OCI-LY1 (cell line): ENCODE measurements around the gene UNCX.

Experiments used
- EZH2 ChIP-seq: fragments of 200-600 bp; sonication (generic), shearing (Covaris generic); IDR thresholded peaks from 2 replicates; pipeline ENCODE4 v1.8.0; 2017; ENCODE audit warnings: borderline replicate concordance, mixed run types, mild to moderate bottlenecking, antibody characterized with exemption, low read length, moderate library complexity, mixed read lengths
- TF ChIP-seq, protein P1 (sequence below): fragments of 200-600 bp; sonication (generic), shearing (Covaris generic); IDR thresholded peaks from 2 replicates; pipeline ENCODE4 v1.5.1; 2017; ENCODE audit warnings: mild to moderate bottlenecking, antibody characterized with exemption, low read length, moderate library complexity, mixed read lengths

DNA sequence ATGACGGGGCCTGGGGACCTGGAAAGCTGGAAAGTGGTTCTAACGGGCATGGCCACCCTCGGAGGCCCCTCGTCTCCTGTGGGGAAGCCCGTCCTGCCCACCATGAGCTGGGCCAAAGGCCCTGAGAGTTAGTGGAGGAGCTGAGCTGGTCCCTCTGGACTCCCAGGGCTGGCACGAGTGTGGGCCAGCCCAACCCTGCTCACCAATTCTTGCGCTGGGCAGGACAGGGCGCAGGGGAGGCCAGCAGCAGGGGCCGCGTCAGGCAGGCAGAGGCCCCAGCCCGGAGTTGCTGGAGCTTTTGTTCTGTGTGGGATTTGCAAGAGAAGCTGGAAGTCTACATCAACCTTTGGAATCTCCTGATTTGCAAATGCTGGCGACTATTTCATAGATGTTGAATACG, 29.8 kb downstream of the UNCX start:
- TF ChIP-seq, protein P1, sequence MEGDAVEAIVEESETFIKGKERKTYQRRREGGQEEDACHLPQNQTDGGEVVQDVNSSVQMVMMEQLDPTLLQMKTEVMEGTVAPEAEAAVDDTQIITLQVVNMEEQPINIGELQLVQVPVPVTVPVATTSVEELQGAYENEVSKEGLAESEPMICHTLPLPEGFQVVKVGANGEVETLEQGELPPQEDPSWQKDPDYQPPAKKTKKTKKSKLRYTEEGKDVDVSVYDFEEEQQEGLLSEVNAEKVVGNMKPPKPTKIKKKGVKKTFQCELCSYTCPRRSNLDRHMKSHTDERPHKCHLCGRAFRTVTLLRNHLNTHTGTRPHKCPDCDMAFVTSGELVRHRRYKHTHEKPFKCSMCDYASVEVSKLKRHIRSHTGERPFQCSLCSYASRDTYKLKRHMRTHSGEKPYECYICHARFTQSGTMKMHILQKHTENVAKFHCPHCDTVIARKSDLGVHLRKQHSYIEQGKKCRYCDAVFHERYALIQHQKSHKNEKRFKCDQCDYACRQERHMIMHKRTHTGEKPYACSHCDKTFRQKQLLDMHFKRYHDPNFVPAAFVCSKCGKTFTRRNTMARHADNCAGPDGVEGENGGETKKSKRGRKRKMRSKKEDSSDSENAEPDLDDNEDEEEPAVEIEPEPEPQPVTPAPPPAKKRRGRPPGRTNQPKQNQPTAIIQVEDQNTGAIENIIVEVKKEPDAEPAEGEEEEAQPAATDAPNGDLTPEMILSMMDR = no peak
- no peak for TF ChIP-seq EZH2
